Thyroid gland (tissue), 4 donors: ENCODE data around the gene ZFYVE9. TPM values are rescaled to one million over a fixed set of nuclear protein-coding genes. Genes with fewer than 3 reads are reported as not detected.

Experiments
- DNase-seq, 2 donors: peaks; one replicate each; pipeline ENCODE4 v3.0.0-alpha.2; 2019
- H3K27ac ChIP-seq, 3 donors: fragments of 200-600 bp; sonication (generic); 1 replicate in 2 of 3; 2 replicates in 1 of 3; pipeline ENCODE4 v1.5.1; 2016 to 2019; ENCODE audit warnings: mild to moderate bottlenecking in 1 of 3, moderate library complexity in 1 of 3
- H3K27me3 ChIP-seq: fragments of 200-600 bp; sonication (generic); one replicate; pipeline ENCODE4 v1.5.1; 2019
- H3K36me3 ChIP-seq, 2 donors: fragments of 200-600 bp; sonication (generic); one replicate each; pipeline ENCODE4 v1.5.1; 2016 to 2019
- H3K4me1 ChIP-seq, 2 donors: fragments of 200-600 bp; sonication (generic); one replicate each; pipeline ENCODE4 v1.5.1; 2017 to 2019
- H3K4me3 ChIP-seq, 3 donors: fragments of 200-600 bp; sonication (generic); replicated peaks in 1 of 3; 1 replicate in 2 of 3; 2 replicates in 1 of 3; pipeline ENCODE4 v1.5.1; 2016; ENCODE audit warnings: mild to moderate bottlenecking in 1 of 3
- H3K9me3 ChIP-seq: fragments of 200-600 bp; sonication (generic); one replicate; pipeline ENCODE4 v1.5.1; 2017
- CTCF ChIP-seq, 6 experiments: fragments of 200-600 bp in 3 of 6; fragments of 450-650 bp in 3 of 6; sonication (generic) in 3 of 6; IDR thresholded peaks; one replicate each; pipeline ENCODE4 v1.5.1; 2016 to 2019; ENCODE audit warnings: antibody characterized with exemption in 6 of 6, mild to moderate bottlenecking in 2 of 6, inconsistent platforms in 1 of 6, moderate library complexity in 1 of 6
- POLR2A ChIP-seq, 2 donors: fragments of 450-650 bp; IDR thresholded peaks; one replicate each; pipeline ENCODE4 v1.6.1; 2017; ENCODE audit warnings: antibody characterized with exemption in 2 of 2, mild to moderate bottlenecking in 2 of 2, moderate library complexity in 1 of 2
- WGBS, 2 donors: methylation state at CpG; one replicate each; pipeline ENCODE4 v1.1.5; 2017; 5-methylcytosine and 5-hydroxymethylcytosine counted together
- intact Hi-C: fragments of 100-400 bp; cut with DNase I; formaldehyde crosslinking; loops from one replicate; pipeline ENCODE4 v1.15.1; 2023
- total RNA-seq, 4 donors: library from RNA; depleted of rRNA; stranded (reverse); fragments of >200 nt; gene quantifications; one replicate each; pipeline ENCODE4 v1.2.3, GENCODE V29; 2016

The ZFYVE9 gene
- total RNA-seq, 4 donors from 2014 or later: 51.1 to 58.8 (median 54.1) TPM

- H3K36me3 ChIP-seq: peaks cover 0 to 8% of the 10 kb centered on the region in 2 donors
- no peak for DNase-seq
- H3K4me1 ChIP-seq: no peaks in the 10 kb centered on the region
- no peak overlapping the region for H3K27ac ChIP-seq
- H3K9me3 ChIP-seq: no peaks in the 10 kb centered on the region
- no peaks in the 10 kb centered on the region for H3K27me3 ChIP-seq
- TF ChIP-seq CTCF (IDR thresholded peaks at IDR 0.05) (no peak), POLR2A (IDR thresholded peaks at IDR 0.05) (no peak)
- no peak overlapping the region for H3K4me3 ChIP-seq
- WGBS, 2 donors: 98% methylated on average over 2 of the region's 2 CpGs
- intact Hi-C loops: no loop called here
These were observed 139.6 kb downstream of the ZFYVE9 start for GRCh38 chr1:52281518-52281917.

- WGBS, 2 donors: 97 to 100% methylated on average over 3 of the region's 3 CpGs
These were observed 146.4 kb downstream of the ZFYVE9 start for GRCh38 chr1:52288286-52288685.

GRCh38 chr1:52294580-52294979, 152.7 kb downstream of the ZFYVE9 start:
- H3K27ac ChIP-seq: no peak overlapping the region
- no peaks in the 10 kb centered on the region for H3K36me3 ChIP-seq
- no peaks in the 10 kb centered on the region for H3K27me3 ChIP-seq
- H3K4me1 ChIP-seq: no peaks in the 10 kb centered on the region
- TF ChIP-seq CTCF (IDR thresholded peaks at IDR 0.05): no peak
- no peak for TF ChIP-seq POLR2A (IDR thresholded peaks at IDR 0.05)
- 94 to 96% methylated on average over 1 of the region's 1 CpG for WGBS, 2 donors
- H3K9me3 ChIP-seq: no peaks in the 10 kb centered on the region
- intact Hi-C loops: no loop called here
- no peak overlapping the region for H3K4me3 ChIP-seq
- no peak for DNase-seq

More at GRCh38 chr1:52288286-52288685, 146.4 kb downstream of the ZFYVE9 start:
- Histone ChIP-seq H3K27ac (no peak overlapping the region), H3K27me3 (no peaks in the 10 kb centered on the region), H3K36me3 (peaks cover 0 to 2% of the 10 kb centered on the region in 2 donors), H3K4me3 (no peak overlapping the region), H3K4me1 (no peaks in the 10 kb centered on the region), H3K9me3 (no peaks in the 10 kb centered on the region)
- intact Hi-C loops: no loop called here
- no peak for DNase-seq
- TF ChIP-seq POLR2A (IDR thresholded peaks at IDR 0.05): no peak
- no peak for TF ChIP-seq CTCF (IDR thresholded peaks at IDR 0.05)

- H3K9me3 ChIP-seq: no peaks in the 10 kb centered on the region
- intact Hi-C loops: loop anchor here (2.0 kb wide), 1 partner anchor 170 kb away; no protein-coding TSS in a partner anchor
- no peaks in the 10 kb centered on the region for H3K4me1 ChIP-seq
- H3K36me3 ChIP-seq: no peaks in the 10 kb centered on the region
- DNase-seq: no peak
- no peaks in the 10 kb centered on the region for H3K27me3 ChIP-seq
- H3K27ac ChIP-seq: no peak overlapping the region
- WGBS, 2 donors: 16 to 23% methylated on average over 2 of the region's 2 CpGs
- TF ChIP-seq CTCF (IDR thresholded peaks at IDR 0.05): peak; percentile 44 to 83 (median 68)
- TF ChIP-seq POLR2A (IDR thresholded peaks at IDR 0.05): no peak
- no peak overlapping the region for H3K4me3 ChIP-seq
These were observed 154.5 kb downstream of the ZFYVE9 start for GRCh38 chr1:52296345-52296744.

- intact Hi-C loops: no loop called here
- Histone ChIP-seq H3K4me1 (no peaks in the 10 kb centered on the region), H3K36me3 (no peaks in the 10 kb centered on the region), H3K4me3 (no peak overlapping the region), H3K9me3 (no peaks in the 10 kb centered on the region), H3K27me3 (no peaks in the 10 kb centered on the region), H3K27ac (no peak overlapping the region)
- TF ChIP-seq POLR2A (IDR thresholded peaks at IDR 0.05): no peak
- TF ChIP-seq CTCF (IDR thresholded peaks at IDR 0.05): no peak
- WGBS, 2 donors: 91 to 100% methylated on average over 8 to 9 of the region's 13 CpGs
- no peak for DNase-seq
These were observed 163.7 kb downstream of the ZFYVE9 start for GRCh38 chr1:52305417-52306226.
